Stimulated activated CD8-positive, alpha-beta memory T cell treated with anti-CD3 and anti-CD28 coated beads, Interleukin-4, amount 100 ng/mL, for 4 hours (primary cell): ENCODE data around the gene MID1.

Experiments
- DNase-seq, 2 donors: peaks; one replicate each; pipeline ENCODE4 v3.0.0-alpha.2; 2020; ENCODE audit warnings: low read depth in 2 of 2, low spot score in 1 of 2

MID1 gene

DNA sequence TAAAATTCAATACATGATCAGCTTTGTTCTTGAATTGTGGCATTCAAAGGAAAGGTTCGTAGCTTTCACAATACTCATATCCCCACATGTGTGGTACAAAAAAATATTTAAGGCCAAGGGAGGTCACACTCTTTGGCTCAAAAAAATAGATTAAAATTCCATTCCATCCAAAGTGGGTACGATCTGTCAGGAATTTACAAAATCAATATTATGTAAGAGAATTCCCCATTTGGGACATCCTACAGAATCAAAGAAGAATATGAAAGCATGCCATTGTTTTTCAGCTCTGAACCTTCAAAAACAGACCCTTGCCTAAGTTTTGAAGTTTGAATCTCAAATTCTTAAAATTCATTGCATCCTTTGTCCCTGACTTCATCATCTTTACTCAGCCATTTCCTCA lies 85.8 kb downstream of the MID1 start:
- no peak for DNase-seq

DNA sequence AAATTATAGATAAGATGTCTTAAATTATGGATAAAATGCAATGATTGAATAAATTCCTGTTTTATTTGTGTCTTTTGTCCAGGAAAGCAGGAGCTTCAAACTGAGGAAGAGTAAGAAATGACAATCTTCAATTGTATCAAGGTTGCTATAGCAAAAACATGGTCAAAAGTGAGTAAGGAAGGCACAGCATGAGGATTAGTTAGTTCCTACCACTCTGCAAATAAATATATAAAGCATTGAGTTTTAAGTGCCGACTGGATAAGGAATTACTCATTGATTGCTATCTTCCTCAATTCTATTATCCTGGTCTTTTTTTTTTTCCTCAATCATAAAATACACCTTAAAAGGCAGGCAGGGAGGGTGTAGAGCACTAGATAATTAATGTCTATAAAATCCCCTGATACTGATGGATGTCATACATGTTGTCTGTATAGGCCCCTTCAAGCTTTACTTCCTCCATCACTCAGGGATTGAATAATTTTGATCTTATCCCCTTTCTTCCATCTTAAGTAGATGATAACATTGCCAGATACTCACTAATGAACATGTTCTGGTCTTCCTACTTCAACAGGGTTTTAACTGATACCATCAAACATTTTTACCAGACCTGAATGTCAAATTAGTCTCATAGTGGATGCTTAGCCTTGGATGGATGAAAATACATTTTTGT lies 86.6 kb downstream of the MID1 start:
- no peak for DNase-seq

DNA sequence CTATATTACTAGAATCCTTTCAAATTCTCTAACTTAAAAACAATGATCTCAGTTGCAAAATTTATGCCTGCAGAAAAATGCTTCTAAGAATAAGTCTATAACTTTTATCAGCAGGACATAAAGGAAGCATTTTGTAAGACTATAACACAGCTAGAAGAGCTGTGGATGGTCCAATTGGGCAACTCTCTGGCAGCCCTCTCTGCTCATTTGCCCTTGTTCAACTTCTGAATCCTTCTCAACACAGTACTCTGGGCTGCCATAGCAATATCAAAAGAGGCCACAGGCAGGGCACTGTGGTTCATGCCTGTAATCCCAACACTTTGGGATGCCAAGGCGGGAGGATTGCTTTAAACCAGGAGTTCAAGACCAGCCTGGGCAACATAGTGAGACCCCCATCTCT lies 88.5 kb downstream of the MID1 start:
- no peak for DNase-seq

DNA sequence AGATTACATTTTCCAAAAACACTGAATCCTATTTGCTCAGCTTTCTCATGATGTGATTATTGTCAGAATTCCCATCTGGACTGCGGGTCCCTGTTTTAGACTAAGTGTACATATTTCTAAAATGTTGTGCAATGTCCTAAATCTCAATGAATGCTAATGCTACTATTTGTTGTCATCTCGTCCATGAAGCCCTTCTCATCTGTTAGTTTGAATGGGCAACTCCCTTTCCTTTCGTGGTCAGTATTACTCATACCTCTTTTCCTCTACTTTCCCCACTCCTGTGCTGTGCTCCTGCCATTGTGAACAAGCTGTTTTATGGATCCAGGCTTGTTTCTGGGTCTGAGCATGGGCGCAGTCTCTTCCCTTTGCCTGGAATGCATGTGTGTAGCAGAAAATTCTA lies 91.0 kb downstream of the MID1 start:
- DNase-seq = no peak

DNA sequence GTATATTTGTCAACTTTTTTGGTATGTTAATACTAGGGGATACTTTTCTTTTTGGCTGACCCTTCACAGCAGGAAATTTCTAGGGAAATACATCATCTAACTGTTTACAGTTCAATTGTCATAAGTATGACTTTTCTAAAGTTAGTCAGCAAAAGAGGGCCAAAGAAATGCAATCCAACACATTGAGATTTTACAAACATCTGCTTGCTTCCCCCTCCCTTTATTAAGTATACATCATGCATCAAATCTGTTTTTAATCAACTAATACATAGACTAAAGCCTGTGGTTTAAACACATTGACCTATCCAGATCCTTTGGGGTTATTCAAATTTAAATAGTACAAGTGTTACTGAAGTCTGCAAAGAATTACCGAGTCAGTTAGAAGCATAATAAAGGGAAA lies 93.9 kb downstream of the MID1 start:
- DNase-seq = no peak

DNA sequence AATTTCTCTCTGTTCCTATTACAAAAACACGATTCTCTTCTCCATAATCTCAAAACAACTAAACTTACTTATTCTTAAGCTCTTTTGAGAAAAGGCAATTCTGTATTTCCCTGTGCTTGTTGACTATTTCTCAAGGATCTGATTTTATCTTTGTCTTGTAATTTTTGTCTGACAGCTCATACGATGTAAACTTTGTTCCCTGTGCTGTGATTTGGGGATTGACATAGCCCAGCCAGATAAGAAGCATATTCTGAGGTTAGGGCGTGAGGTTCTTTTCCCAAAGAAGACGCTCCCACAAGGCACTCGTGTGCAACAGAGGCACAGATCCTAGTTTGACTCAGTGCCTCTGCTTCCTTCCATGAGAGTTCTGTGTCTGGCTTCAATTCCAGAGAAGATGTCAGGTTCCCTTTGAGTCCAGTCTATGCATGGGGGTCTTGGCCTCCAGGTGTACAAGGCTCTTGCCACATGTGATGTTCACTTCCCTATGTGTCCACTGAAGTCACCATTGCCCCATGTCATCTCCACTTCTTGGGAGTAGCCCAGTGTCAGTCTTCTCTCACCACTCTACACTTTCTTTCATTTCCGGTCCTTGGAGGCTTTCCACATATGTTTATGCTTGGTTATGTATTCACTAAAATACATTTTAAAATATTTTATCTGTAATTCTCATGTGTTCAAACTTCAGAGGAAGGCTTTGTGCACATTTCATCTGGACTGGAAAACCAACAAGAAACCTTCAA lies 94.8 kb downstream of the MID1 start:
- no peak for DNase-seq

DNA sequence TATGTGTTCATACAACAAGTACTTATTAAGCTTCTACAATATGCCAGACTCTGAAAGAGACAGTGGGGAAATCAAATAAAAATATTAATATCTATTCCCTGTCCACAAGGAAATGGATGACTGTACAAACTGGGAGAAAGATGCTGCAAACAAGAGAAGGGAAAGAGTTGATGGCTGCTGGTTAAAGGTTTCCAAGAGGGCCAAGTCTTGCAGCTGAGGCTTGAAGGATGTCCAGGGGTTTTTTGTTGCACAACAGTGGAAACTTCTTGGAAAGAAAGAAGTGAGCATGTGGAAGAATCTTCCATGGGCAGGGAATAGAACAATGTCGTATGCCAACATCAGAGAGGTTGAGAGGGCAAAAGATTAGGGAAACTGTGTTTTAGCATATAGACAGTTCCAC lies 95.8 kb downstream of the MID1 start:
- DNase-seq = no peak

DNA sequence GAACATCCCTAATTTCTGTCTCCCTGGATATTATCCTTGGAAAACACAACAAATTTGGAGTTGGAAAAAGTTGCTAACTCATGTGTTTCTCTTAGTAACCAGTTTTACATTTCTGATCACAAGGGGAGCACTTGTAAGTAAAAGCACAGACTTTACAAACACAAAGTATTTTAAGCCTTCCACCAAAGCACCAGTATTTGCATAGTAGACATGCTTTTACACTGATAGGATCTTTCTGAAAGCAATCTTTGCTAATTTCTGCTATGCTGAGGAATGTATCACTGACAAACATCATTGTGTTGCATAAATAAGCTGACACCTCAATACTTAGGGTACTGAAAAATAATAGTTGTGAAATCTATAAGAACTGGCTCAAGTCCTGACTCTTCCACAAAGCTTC lies 100.6 kb downstream of the MID1 start:
- no peak for DNase-seq

DNA sequence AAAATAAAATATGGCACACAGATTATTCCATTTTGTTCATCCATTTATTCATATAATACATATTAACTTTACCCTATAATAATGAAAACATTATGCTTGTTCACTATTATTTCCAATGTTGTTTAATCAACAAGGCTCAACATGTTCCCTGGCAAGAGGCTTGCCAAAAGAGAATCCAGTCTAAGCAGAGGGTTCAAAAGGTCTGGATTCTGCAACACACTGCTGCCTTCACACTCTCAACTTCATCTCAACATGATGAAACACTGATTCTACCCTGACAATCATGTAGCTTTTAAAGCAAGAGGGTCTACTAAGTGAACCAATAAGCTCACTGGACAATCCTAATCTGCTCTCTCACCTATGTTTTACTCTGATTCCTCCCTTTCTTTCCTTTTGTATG lies 101.1 kb downstream of the MID1 start:
- DNase-seq = no peak

DNA sequence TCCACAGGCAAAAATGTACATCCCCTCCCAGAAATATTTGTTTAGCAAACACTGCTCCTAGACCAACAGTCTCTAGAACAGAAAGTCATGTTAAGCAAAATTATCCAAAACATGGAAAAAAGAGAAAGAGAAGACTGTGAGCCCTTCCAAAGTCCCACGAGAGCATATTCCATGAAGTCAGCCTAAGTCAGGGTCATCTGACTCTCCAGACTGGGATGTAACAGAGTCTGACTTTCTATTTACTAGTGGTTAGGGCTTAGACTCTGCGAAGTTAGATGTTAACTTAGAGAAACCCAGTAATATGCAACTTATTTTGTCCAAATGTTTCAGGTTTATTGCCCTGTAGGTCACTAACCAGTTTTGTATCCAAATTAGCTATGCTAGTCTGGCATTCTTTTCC lies 102.3 kb downstream of the MID1 start:
- no peak for DNase-seq

DNA sequence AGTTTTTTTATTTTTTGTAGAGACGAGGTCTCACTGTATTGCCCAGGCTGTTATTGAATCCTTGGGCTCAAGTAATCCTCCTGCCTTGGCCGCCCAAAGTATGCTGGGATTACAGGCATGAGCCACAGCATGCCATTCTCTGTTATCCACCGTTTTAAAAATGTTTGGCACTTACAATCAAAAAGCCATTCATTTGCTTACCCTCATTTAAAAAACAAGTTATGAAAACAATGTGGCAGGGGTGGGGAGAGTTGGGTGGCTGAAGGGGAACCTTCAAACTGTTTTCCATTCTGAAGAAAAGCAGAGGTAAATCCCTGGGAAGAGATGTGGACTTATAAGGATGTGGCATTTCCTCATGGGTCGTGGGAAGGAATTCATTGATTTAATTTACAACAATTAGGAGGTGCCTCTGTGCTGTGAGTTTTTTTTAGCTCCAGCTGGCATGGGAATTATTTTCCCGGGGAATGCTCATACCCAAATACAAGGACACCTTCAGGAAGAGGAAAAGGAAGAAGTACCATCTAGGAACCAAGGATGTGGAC lies 103.5 kb downstream of the MID1 start:
- no peak for DNase-seq

DNA sequence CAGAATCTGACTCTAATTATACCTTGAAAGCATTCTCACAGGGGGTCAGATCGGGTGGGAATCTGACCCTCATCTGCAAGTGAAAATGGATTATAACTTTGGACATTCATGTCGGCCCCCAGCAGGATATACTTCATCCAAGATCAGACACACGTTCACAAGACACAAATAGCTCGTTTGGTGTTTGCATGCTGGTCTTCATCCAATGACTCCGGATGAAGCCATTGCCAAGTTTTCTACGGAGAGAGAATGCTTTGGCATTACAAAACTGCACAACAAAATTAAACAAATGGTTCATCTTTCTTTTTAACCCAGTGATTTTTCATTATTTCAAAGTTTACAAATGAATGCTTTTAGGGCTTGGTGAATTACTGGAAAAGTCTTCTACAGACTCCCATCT lies 105.5 kb downstream of the MID1 start:
- no peak for DNase-seq

DNA sequence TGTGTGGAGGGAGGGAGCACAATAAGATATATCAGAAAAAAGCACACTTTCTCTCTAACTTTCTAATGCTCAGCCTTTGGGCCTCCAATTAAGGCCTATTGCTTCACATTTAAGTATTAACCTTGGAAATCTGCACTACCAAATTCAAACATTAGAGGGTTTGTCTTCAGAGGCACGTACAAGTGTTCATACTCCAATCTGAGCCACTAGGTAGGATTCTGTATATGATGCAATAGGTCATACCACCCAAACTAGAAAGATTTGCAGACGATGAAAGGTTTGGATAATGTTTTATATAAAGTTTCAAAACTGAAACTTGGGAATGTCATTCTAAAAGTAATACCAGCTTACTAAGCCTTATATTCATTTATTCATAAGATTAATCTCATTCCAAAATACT lies 106.4 kb downstream of the MID1 start:
- DNase-seq = no peak

DNA sequence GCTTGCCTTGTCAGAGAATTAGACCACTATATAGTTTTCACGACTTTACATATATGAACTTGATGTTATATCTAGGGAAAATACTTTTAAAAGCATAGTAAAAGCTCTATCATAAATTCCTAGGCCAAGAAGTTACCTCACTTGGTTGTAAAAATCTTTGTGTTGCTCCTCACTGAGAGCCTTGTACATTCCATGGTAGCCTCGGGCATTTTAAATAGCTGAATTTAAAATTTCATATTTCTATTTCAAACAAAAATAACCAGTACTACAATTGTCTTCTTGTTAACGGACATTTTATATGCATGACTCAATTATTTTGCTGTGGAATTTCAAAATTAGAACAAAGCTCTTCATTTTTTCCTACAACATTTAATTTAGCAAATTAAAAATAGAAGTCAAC lies 107.6 kb downstream of the MID1 start:
- DNase-seq = no peak

DNA sequence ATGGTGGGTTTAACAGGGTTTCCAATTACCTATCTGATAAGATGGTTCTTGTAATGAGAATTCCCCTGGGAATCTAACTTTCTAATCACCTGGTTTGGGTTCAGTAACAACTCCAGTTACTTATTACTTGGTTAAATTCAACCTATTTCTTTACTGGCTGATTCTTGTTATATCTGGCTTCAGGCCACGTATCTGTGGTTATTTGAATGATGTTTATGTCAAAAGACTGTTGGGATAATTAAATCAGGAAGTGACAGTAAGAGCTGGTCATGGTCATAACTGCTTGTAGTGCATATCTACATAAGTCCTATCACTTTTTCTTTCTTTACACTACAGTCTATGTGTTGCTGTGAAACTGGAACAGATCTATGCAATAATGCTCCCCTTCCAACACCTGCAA lies 108.1 kb downstream of the MID1 start:
- DNase-seq = no peak

DNA sequence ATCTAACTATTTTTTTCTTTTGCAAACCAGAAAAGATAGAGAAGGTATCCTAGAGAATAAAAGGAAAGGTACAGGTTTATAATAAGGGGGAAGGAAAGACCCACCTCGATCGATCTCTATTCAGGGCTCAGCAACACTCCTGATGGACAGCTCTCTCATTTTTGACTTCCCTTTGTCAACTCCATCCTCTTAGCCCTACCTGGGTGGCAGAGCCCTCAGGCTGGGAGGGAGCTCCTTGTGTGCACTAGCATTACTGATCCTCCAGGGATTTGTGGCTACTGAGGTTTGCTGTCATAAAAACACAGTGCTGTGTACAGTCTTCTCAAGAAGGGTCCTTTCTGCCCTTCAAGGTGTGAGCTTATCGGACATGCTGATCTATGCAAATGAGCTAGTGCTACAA lies 111.0 kb downstream of the MID1 start:
- DNase-seq = no peak

DNA sequence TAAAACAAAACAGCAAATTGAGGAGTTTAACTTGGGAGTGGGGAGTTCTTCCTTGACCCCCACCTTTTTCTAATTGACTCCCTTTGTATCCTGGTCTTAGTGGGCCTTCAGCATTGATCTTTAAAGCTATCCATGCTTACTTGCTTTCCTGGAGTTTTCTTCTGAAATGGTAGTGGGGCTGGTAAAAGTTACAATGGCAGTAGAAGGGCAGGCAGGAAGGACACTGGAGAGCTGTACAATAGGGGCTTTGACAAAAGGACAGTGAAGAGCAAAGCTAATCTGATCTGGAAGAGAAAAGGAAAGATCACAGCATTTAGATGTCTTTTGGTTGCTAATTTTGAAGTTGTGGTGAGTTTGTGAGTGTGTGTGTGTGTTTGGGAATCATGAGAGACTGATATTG lies 111.5 kb downstream of the MID1 start:
- DNase-seq = no peak

DNA sequence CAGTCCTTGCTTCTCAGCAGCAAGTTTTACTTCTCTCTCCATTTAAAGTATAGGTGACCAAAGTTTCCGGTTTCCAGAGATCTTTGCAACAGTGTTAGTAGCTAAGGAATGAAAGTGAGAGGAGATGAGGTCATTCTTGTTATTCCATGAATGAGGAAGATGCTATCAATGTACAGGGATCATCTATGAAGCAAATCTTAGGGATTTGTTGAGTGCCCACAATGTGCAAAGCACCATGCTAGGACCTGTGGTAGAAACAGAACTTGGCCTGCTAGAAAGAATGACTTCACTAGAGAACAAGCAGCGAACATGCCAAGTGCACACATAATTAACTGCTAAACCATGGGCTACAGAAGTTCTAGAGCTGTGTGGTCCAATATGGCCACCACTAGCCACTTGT lies 112.5 kb downstream of the MID1 start:
- DNase-seq = no peak

DNA sequence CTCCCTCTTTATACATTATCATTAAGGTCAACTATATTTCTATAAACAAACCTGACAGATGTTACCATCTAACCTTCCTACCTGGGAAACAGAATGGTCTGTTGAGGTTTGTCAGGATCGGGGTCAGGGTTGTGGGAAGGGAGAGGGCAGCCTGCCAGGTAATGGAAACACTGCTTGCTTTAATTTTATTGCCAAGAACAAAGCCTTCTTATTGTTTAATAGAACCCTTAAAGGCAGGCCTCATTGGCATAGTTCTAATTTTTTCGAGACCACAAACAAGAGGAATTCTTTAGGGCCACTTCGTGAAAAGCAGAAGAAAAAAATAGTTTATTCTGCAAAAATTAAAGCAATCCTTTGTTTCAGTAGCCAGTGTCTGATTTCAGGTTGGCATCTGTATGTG lies 113.2 kb downstream of the MID1 start:
- no peak for DNase-seq

DNA sequence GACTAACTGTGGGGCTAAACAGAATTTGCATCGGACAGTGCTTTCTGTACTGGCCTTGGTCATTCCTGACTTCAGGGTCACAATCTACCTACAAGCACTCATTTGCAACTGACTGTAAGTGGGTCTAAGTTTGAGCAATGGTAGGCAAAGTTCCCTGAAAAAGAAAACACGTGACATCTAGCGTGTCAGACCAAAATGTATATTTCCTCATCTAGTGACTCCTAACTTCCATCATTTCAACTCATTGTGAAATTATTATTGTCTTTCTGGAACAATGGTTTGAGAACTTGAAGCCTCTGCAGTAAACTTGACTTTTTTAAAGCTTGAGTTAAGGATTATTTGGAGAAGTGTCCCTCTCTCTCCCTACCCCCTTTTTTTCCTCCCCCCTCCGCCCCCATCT lies 113.6 kb downstream of the MID1 start:
- DNase-seq = no peak

DNA sequence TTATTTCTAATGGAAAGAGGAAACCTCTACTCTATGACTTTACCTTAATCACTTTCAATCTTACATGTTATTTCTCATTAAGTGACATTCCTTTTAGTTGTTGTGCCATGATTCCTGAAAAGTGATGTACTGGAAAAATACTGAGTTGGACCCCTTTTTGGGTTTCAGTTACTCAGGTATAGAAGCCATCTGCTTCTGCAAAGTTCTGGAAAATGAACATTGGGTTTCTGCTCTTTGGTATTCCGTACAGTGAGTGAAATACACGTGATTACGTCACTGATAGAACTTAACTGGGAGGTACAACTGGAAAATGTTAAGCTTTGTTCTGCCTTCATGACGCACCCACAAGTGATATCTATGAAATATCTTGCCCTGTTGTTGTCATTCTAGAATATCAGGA lies 114.7 kb downstream of the MID1 start:
- no peak for DNase-seq

DNA sequence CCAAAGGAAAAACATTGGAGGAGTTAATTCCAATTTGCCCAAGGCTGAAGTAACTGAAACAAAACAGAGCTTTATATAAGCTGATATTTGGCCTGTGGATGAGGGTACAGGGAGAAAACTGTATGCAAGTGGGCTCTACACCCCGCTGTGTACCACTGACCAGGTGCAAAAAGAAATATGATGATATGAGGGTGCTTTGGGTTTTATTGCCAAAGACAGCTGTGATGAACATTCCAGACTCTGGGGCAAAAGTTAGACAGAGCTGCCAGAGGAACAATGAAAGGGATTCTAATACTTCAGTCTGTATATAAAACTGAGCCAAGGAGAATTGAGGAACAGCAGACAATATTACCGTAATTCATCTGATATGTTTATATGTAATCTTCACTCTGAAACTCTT lies 117.4 kb downstream of the MID1 start:
- DNase-seq = no peak

DNA sequence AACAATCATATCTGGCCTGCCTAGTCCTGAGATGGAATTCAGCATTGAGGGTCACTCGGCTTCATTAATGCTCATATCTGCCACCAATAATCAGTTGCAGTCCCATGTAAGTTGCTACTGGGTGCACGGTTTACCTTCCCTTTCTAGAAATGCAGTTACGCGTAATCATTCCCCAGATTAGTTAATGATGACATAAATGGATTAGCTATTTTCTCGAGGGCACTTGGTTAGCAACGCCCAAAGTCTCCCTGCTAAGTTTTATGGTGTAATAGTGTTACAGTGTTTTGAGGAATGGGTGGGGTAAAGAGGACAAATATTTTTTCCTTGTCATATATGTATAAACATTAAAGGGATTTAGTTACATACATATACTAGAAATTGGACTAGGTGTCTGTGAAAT lies 118.8 kb downstream of the MID1 start:
- no peak for DNase-seq
